HCT116 (cell line): ENCODE data around the gene RNF227. TPM values are rescaled to one million over a fixed set of nuclear protein-coding genes. Genes with fewer than 3 reads are reported as not detected.

Experiments used
- ATAC-seq: fragments of 200-7000 bp; cut with Tn5 transposase; 2 replicates; pipeline ENCODE4 v1.9.1; 2020; ENCODE audit warnings: mild to moderate bottlenecking, moderate library complexity
- BruUV-seq: library from RNA; stranded (reverse); fragments of 400-500 nt; replicated peaks from 2 replicates; lab custom pipeline; 2021; lab: Mats Ljungman, UMichigan
- CTCF ChIA-PET: fragments of 300-600 bp; sonication (Branson Sonifier 250); formaldehyde crosslinking; loops from one replicate; lab custom pipeline; 2021; ENCODE audit warnings: antibody characterized with exemption; lab: Charles Lee
- POLR2A ChIA-PET: fragments of 300-600, 350-600 bp; sonication (Branson Sonifier 250); formaldehyde crosslinking; loops from one replicate; lab custom pipeline; 2021; ENCODE audit warnings: antibody characterized with exemption; lab: Charles Lee
- RAD21 ChIA-PET, 2 experiments: fragments of 300-600 bp; sonication (Branson Sonifier 250); formaldehyde crosslinking; loops; one replicate each; lab custom pipeline; 2023; ENCODE audit warnings: low total read pairs in 2 of 2; ENCODE audit not compliant: uncharacterized antibody in 2 of 2, unreplicated experiment in 2 of 2, low non-redundant PET in 1 of 2; lab: Charles Lee
- DNase-seq: peaks from one replicate; pipeline ENCODE4 v3.0.0-alpha.2; 2010; ENCODE audit warnings: low read depth, low spot score
- H2AFZ ChIP-seq: fragments of 200-600 bp; shearing (Covaris generic), sonication (generic); 2 replicates; pipeline ENCODE4 v1.6.1; 2017; ENCODE audit warnings: low read depth, mixed run types, mixed read lengths, antibody characterized with exemption, low read length; ENCODE audit not compliant: poor library complexity, severe bottlenecking
- H3K27ac ChIP-seq: 2 replicates; pipeline ENCODE4 v1.5.1; 2012; ENCODE audit warnings: low read depth, low read length
- H3K27me3 ChIP-seq: fragments of 200-600 bp; sonication (generic); 2 replicates; pipeline ENCODE4 v1.6.1; 2016; ENCODE audit warnings: mixed run types, low read length, mixed read lengths; ENCODE audit not compliant: insufficient read depth
- H3K36me3 ChIP-seq, 2 experiments: fragments of 200-500 bp in 1 of 2; fragments of 200-600 bp in 1 of 2; sonication (Bioruptor generic) in 1 of 2; sonication (generic) in 1 of 2; 2 replicates each; pipeline versions ENCODE4 v1.5.1 to v1.6.1; 2014 to 2016; ENCODE audit warnings: low read length in 2 of 2, inconsistent platforms in 1 of 2, mixed read lengths in 1 of 2, mixed run types in 1 of 2; ENCODE audit not compliant: insufficient read depth in 2 of 2, control insufficient read depth in 1 of 2
- H3K4me1 ChIP-seq, 2 experiments: fragments of 200-600 bp in 1 of 2; sonication (generic) in 1 of 2; 2 replicates each; pipeline versions ENCODE4 v1.5.1 to v1.6.1; 2012 to 2017; ENCODE audit warnings: low read length in 2 of 2, inconsistent platforms in 1 of 2, mild to moderate bottlenecking in 1 of 2, mixed read lengths in 1 of 2, mixed run types in 1 of 2, moderate library complexity in 1 of 2; ENCODE audit not compliant: insufficient read depth in 2 of 2, control insufficient read depth in 1 of 2
- H3K4me2 ChIP-seq: fragments of 200-600 bp; sonication (generic); 2 replicates; pipeline ENCODE4 v1.6.1; 2017; ENCODE audit warnings: mixed run types, low read length, mixed read lengths
- H3K4me3 ChIP-seq, 2 experiments: fragments of 200-600 bp in 1 of 2; sonication (generic) in 1 of 2; replicated peaks in 1 of 2; 2 replicates each; pipeline ENCODE4 v1.5.1; 2011 to 2016; ENCODE audit warnings: low read length in 2 of 2, control low read depth in 1 of 2, low read depth in 1 of 2, mild to moderate bottlenecking in 1 of 2, mixed read lengths in 1 of 2, mixed run types in 1 of 2
- H3K79me2 ChIP-seq: fragments of 200-600 bp; sonication (generic); 2 replicates; pipeline ENCODE4 v1.6.1; 2017; ENCODE audit warnings: mild to moderate bottlenecking, mixed run types, low read length, moderate library complexity, mixed read lengths; ENCODE audit not compliant: insufficient read depth
- H3K9ac ChIP-seq: fragments of 200-600 bp; sonication (generic); 2 replicates; pipeline ENCODE4 v1.6.1; 2016; ENCODE audit warnings: low read length, mixed read lengths
- H3K9me2 ChIP-seq: fragments of 200-600 bp; sonication (generic), shearing (Covaris generic); 2 replicates; pipeline ENCODE4 v1.6.1; 2017; ENCODE audit warnings: mixed run types, mild to moderate bottlenecking, moderate library complexity; ENCODE audit not compliant: insufficient read depth
- H3K9me3 ChIP-seq, 2 experiments: fragments of 200-500 bp in 1 of 2; fragments of 200-600 bp in 1 of 2; sonication (Bioruptor generic) in 1 of 2; sonication (generic) in 1 of 2; 2 replicates each; pipeline ENCODE4 v1.6.1; 2014 to 2017; ENCODE audit warnings: low read length in 2 of 2, mixed read lengths in 2 of 2, inconsistent platforms in 1 of 2, low read depth in 1 of 2, mild to moderate bottlenecking in 1 of 2, mixed run types in 1 of 2, moderate library complexity in 1 of 2; ENCODE audit not compliant: control insufficient read depth in 1 of 2, insufficient read depth in 1 of 2
- H4K20me1 ChIP-seq: fragments of 200-600 bp; sonication (generic), shearing (Covaris generic); 2 replicates; pipeline ENCODE4 v1.6.1; 2017; ENCODE audit warnings: mixed run types, mild to moderate bottlenecking, moderate library complexity; ENCODE audit not compliant: insufficient read depth
- CTCF ChIP-seq, 3 experiments: fragments of 200-600 bp in 1 of 3; sonication (generic) in 1 of 3; IDR thresholded peaks in 2 of 3; conservative IDR thresholded peaks in 1 of 3; 2 replicates each; pipeline ENCODE4 v1.5.1; 2012 to 2017; ENCODE audit warnings: low read depth in 2 of 3, low read length in 2 of 3, antibody characterized with exemption in 1 of 3, borderline replicate concordance in 1 of 3, control low read depth in 1 of 3, mild to moderate bottlenecking in 1 of 3, mixed read lengths in 1 of 3, mixed run types in 1 of 3, moderate library complexity in 1 of 3; ENCODE audit not compliant: insufficient read depth in 1 of 3
- EZH2 ChIP-seq: fragments of 200-600 bp; sonication (generic); IDR thresholded peaks from 2 replicates; pipeline ENCODE4 v1.6.1; 2017; ENCODE audit warnings: antibody characterized with exemption, mixed run types
- MAX ChIP-seq: IDR thresholded peaks from 2 replicates; pipeline ENCODE4 v1.6.1; 2012
- POLR2A ChIP-seq: IDR thresholded peaks from 2 replicates; pipeline ENCODE4 v1.7.0; 2011; ENCODE audit warnings: borderline replicate concordance; ENCODE audit not compliant: insufficient read depth, insufficient read length; ENCODE audit errors: extremely low read depth
- SP1 ChIP-seq: IDR thresholded peaks from 2 replicates; pipeline ENCODE4 v1.6.1; 2012; ENCODE audit warnings: low read depth
- YY1 ChIP-seq: IDR thresholded peaks from 2 replicates; pipeline ENCODE4 v1.6.1; 2011; ENCODE audit warnings: low read length, low read depth, moderate library complexity, mild to moderate bottlenecking; ENCODE audit not compliant: insufficient replicate concordance; ENCODE audit errors: extremely low read depth
- intact Hi-C: fragments of 100-400 bp; cut with micrococcal nuclease; formaldehyde crosslinking; loops from 2 replicates; pipeline ENCODE4 v1.10.0; 2022
- total RNA-seq: library from RNA; stranded (reverse); gene quantifications from one replicate; pipeline ENCODE4 v1.2.1, GENCODE V29; 2021; ENCODE audit not compliant: unreplicated experiment
- TF ChIP-seq, protein P1 (sequence below): IDR thresholded peaks from 2 replicates; pipeline ENCODE4 v1.6.1; 2012; ENCODE audit warnings: low read depth

Gene RNF227
- total RNA-seq, 1 experiment from 2014 or later = 0.74 TPM

- no TSS peak for BruUV-seq
- Histone ChIP-seq H3K9ac (no peak overlapping the region), H3K36me3 (no peaks in the 10 kb centered on the region), H3K9me2 (no peaks in the 10 kb centered on the region), H3K27ac (no peak overlapping the region)
- no peak for DNase-seq
- CTCF ChIA-PET = no interaction called here
- intact Hi-C loops = no loop called here
- TF ChIP-seq CTCF (IDR thresholded peaks at IDR 0.05 in 2 of 3, conservative IDR thresholded peaks at IDR 0.05 in 1 of 3; ENCODE audit: borderline replicate concordance in 1 of 3, insufficient read depth in 1 of 3, low read depth in 2 of 3, low read length in 2 of 3) (no peak), POLR2A (no peak), EZH2 (no peak), MAX (no peak), YY1 (no peak), SP1 (no peak)
- TF ChIP-seq, protein P1, sequence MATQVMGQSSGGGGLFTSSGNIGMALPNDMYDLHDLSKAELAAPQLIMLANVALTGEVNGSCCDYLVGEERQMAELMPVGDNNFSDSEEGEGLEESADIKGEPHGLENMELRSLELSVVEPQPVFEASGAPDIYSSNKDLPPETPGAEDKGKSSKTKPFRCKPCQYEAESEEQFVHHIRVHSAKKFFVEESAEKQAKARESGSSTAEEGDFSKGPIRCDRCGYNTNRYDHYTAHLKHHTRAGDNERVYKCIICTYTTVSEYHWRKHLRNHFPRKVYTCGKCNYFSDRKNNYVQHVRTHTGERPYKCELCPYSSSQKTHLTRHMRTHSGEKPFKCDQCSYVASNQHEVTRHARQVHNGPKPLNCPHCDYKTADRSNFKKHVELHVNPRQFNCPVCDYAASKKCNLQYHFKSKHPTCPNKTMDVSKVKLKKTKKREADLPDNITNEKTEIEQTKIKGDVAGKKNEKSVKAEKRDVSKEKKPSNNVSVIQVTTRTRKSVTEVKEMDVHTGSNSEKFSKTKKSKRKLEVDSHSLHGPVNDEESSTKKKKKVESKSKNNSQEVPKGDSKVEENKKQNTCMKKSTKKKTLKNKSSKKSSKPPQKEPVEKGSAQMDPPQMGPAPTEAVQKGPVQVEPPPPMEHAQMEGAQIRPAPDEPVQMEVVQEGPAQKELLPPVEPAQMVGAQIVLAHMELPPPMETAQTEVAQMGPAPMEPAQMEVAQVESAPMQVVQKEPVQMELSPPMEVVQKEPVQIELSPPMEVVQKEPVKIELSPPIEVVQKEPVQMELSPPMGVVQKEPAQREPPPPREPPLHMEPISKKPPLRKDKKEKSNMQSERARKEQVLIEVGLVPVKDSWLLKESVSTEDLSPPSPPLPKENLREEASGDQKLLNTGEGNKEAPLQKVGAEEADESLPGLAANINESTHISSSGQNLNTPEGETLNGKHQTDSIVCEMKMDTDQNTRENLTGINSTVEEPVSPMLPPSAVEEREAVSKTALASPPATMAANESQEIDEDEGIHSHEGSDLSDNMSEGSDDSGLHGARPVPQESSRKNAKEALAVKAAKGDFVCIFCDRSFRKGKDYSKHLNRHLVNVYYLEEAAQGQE = no peak
- TF ChIP-seq, all 23 proteins: peak for 0
- POLR2A ChIA-PET = no interaction called here
- no peaks in the 10 kb centered on the region for H4K20me1 ChIP-seq
- no peak overlapping the region for H2AFZ ChIP-seq
- RAD21 ChIA-PET = no interaction called here
- H3K79me2 ChIP-seq = no peaks in the 10 kb centered on the region
- no peaks in the 10 kb centered on the region for H3K27me3 ChIP-seq
- H3K4me1 ChIP-seq = no peaks in the 10 kb centered on the region
- H3K9me3 ChIP-seq = no peaks in the 10 kb centered on the region
- H3K4me3 ChIP-seq = no peak overlapping the region
- ATAC-seq = no peak
- no peak overlapping the region for H3K4me2 ChIP-seq
Measured at GRCh38 chr17:7961421-7961820, 45.3 kb upstream of the RNF227 start.
